K562 (cell line): Measurements from ENCODE around the gene WASHC4. TPM values are rescaled to one million over a fixed set of nuclear protein-coding genes. Genes with fewer than 3 reads are reported as not detected.

Experiments
- E2F3 ChIP-seq: fragments of 250-450 bp; sonication (Bioruptor Pico); IDR thresholded peaks from 2 replicates; pipeline ENCODE4 v1.4.0; 2020; ENCODE audit warnings: mild to moderate bottlenecking
- ETV1 ChIP-seq: fragments of 450-650 bp; conservative IDR thresholded peaks from 2 replicates; pipeline ENCODE4 v1.6.1; 2016; ENCODE audit warnings: missing genetic modification characterization, control low read depth, low read depth, missing compliant biosample characterization
- JUN ChIP-seq, 2 experiments: sonication (generic) in 1 of 2; formaldehyde crosslinking in 1 of 2; IDR thresholded peaks; 2 replicates each; pipeline versions ENCODE4 v1.6.1 to v1.8.0; 2012 to 2022; ENCODE audit warnings: borderline replicate concordance in 2 of 2, mild to moderate bottlenecking in 2 of 2, improper control_type of control experiment in 1 of 2, low read depth in 1 of 2, low read length in 1 of 2, missing genetic modification reagents in 1 of 2
- KDM5B ChIP-seq: fragments of 200-600 bp; sonication (generic); IDR thresholded peaks from 2 replicates; pipeline ENCODE4 v1.6.1; 2012; ENCODE audit warnings: low read depth, mild to moderate bottlenecking, moderate library complexity, low read length, control low read depth, inconsistent platforms; ENCODE audit not compliant: insufficient replicate concordance
- KLF16 ChIP-seq: IDR thresholded peaks from 2 replicates; pipeline ENCODE4 v1.6.1; 2016; ENCODE audit warnings: antibody characterized with exemption
- MECOM ChIP-seq: fragments of 250-450 bp; sonication (Bioruptor Pico); IDR thresholded peaks from 2 replicates; pipeline ENCODE4 v1.8.0; 2022; ENCODE audit warnings: inconsistent platforms
- MEF2D ChIP-seq: conservative IDR thresholded peaks from 2 replicates; pipeline ENCODE4 v1.6.1; 2016; ENCODE audit warnings: low read depth, missing genetic modification characterization, missing compliant biosample characterization
- NRF1 ChIP-seq, 2 experiments: fragments of 450-650 bp; IDR thresholded peaks in 1 of 2; conservative IDR thresholded peaks in 1 of 2; 2 replicates each; pipeline ENCODE4 v1.6.1; 2014; ENCODE audit warnings: mild to moderate bottlenecking in 2 of 2
- POLR2AphosphoS5 ChIP-seq: IDR thresholded peaks from 2 replicates; pipeline ENCODE4 v1.6.1; 2011; ENCODE audit warnings: mild to moderate bottlenecking, low read depth, low read length, moderate library complexity; ENCODE audit not compliant: control insufficient read depth, insufficient read depth
- WHSC1 ChIP-seq: IDR thresholded peaks from one replicate; pipeline ENCODE4 v1.6.1; 2012; ENCODE audit warnings: low read length, control low read depth, inconsistent platforms
- ZFPM2 ChIP-seq: fragments of 250-450 bp; sonication (Bioruptor Pico); IDR thresholded peaks from 2 replicates; pipeline ENCODE4 v1.5.1; 2022; ENCODE audit warnings: mild to moderate bottlenecking
- ZKSCAN8 ChIP-seq: fragments of 200-800 bp; sonication (Bioruptor generic); IDR thresholded peaks from 2 replicates; pipeline ENCODE4 v1.6.1; 2016; ENCODE audit warnings: missing genetic modification characterization, missing compliant biosample characterization
- ZNF589 ChIP-seq: fragments of 200-800 bp; sonication (Bioruptor generic); IDR thresholded peaks from 2 replicates; pipeline ENCODE4 v1.6.1; 2016; ENCODE audit warnings: low read depth, missing genetic modification characterization, missing compliant biosample characterization
- polyA plus RNA-seq, 8 experiments: library from polyadenylated mRNA; depleted of rRNA in 4 of 8; stranded (reverse) in 5 of 8; unstranded in 3 of 8; fragments of >200 nt; fragmentation: Nextera tagmentation in 2 of 8; fragmentation: Illumina TruSeq in 1 of 8; extraction: Ambion mirVana in 2 of 8; extraction: Trizol in 1 of 8; gene quantifications; 2 replicates each; pipeline versions ENCODE4 v1.2.1 to v1.2.3, GENCODE V29; 2011 to 2014; ENCODE audit warnings: inconsistent platforms in 1 of 8, missing spikeins in 1 of 8
- total RNA-seq, 7 experiments: library from RNA; depleted of rRNA in 6 of 7; stranded (reverse); fragments of >200 nt in 6 of 7; fragmentation: Illumina TruSeq in 2 of 7; extraction: Trizol in 2 of 7; gene quantifications; 2 replicates each; pipeline versions ENCODE4 v1.2.1 to v1.2.3, GENCODE V29; 2011 to 2021; ENCODE audit warnings: low replicate concordance in 1 of 7
- TF ChIP-seq, protein P1 (sequence below): fragments of 250-450 bp; sonication (Bioruptor Pico); IDR thresholded peaks from 2 replicates; pipeline ENCODE4 v1.5.0; 2020; ENCODE audit warnings: mild to moderate bottlenecking, borderline replicate concordance
- TF ChIP-seq, protein P2 (sequence below): IDR thresholded peaks from 2 replicates; pipeline ENCODE4 v1.6.1; 2016; ENCODE audit warnings: missing genetic modification characterization, missing compliant biosample characterization
- TF ChIP-seq, protein P3 (sequence below), 2 experiments: fragments of 450-650 bp in 1 of 2; IDR thresholded peaks; 2 replicates each; pipeline ENCODE4 v1.6.1; 2011 to 2017; ENCODE audit warnings: low read depth in 2 of 2, antibody characterized with exemption in 1 of 2, borderline replicate concordance in 1 of 2, low read length in 1 of 2, mild to moderate bottlenecking in 1 of 2, mixed read lengths in 1 of 2; ENCODE audit not compliant: control insufficient read depth in 1 of 2
- TF ChIP-seq, protein P4 (sequence below): fragments of 450-650 bp; IDR thresholded peaks from 2 replicates; pipeline ENCODE4 v1.6.1; 2014; ENCODE audit warnings: low read depth, mild to moderate bottlenecking, moderate library complexity, borderline replicate concordance

The WASHC4 gene
- total and polyA plus RNA-seq, 9 of the 15 experiments (the other 6 are each of a cell fraction or from before 2014, with no cell fraction given): 12.5 to 38.5 (median 21.3) TPM

DNA sequence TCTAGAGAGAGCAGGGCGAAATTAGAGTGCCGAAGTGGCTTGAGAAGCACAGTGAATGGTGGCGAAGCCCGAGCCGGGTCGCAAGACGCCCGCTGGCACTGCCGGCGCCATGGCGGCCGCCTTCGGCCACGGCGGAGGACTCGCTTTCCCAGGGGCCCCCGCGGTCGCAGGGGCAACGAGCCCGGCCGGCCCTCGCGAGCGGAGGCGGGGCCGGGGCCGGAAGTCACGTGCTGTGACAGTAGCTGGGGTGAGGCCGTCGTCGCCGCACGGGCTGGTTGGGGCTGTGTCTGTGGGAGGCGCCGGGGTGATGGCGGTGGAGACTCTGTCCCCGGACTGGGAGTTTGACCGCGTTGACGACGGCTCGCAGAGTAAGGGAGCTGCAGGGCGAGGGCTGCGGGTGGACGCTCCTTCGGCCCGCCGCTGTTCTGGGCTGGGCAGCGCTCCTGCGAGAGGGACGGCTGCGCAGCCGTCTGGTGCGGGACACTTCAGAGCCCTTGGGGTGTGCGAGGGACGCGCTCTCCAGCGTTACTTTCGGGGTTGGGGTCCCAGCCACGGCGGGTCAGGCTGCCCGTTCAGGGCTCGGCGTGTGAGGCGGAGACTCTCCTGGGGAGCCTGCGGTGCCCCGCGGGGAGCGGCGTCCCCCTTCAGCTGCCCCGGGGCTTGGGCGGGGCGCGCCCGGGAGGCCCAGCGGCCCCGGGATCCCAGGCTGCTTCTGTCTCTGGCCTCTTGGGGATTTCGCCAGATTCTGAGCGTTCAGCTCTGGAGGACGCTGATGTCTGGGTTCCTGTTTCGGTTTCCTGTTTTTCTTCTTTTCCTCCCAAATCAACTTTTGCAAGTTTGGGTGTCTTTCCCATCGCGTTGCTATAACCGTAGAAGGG lies at the start of gene WASHC4 (continued):
- TF ChIP-seq, protein P1, sequence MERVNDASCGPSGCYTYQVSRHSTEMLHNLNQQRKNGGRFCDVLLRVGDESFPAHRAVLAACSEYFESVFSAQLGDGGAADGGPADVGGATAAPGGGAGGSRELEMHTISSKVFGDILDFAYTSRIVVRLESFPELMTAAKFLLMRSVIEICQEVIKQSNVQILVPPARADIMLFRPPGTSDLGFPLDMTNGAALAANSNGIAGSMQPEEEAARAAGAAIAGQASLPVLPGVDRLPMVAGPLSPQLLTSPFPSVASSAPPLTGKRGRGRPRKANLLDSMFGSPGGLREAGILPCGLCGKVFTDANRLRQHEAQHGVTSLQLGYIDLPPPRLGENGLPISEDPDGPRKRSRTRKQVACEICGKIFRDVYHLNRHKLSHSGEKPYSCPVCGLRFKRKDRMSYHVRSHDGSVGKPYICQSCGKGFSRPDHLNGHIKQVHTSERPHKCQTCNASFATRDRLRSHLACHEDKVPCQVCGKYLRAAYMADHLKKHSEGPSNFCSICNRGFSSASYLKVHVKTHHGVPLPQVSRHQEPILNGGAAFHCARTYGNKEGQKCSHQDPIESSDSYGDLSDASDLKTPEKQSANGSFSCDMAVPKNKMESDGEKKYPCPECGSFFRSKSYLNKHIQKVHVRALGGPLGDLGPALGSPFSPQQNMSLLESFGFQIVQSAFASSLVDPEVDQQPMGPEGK (CRISPR knock-in tag): no peak
- TF ChIP-seq KLF16 (no peak), KDM5B (peak; percentile 97), NRF1 (conservative IDR thresholded peaks at IDR 0.05 in 1 of 2, IDR thresholded peaks at IDR 0.05 in 1 of 2) (peak; percentile 84 to 87), ZFPM2 (CRISPR knock-in tag) (no peak), MEF2D (no peak), ZKSCAN8 (CRISPR knock-in tag) (no peak), MECOM (CRISPR knock-in tag) (no peak), JUN (IDR thresholded peaks at IDR 0.05; ENCODE audit: borderline replicate concordance, low read depth, low read length) (no peak; the same call in 1 of the 2 replicates), JUN (CRISPR knock-in tag; IDR thresholded peaks at IDR 0.05; ENCODE audit: borderline replicate concordance) (no peak), E2F3 (no peak), POLR2AphosphoS5 (peak; percentile 90), WHSC1 (no peak), ZNF589 (CRISPR knock-in tag) (no peak), ETV1 (tag) (peak; percentile 83)
- TF ChIP-seq, protein P2, sequence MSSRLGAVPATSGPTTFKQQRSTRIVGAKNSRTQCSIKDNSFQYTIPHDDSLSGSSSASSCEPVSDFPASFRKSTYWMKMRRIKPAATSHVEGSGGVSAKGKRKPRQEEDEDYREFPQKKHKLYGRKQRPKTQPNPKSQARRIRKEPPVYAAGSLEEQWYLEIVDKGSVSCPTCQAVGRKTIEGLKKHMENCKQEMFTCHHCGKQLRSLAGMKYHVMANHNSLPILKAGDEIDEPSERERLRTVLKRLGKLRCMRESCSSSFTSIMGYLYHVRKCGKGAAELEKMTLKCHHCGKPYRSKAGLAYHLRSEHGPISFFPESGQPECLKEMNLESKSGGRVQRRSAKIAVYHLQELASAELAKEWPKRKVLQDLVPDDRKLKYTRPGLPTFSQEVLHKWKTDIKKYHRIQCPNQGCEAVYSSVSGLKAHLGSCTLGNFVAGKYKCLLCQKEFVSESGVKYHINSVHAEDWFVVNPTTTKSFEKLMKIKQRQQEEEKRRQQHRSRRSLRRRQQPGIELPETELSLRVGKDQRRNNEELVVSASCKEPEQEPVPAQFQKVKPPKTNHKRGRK: no peak
- TF ChIP-seq, protein P3, sequence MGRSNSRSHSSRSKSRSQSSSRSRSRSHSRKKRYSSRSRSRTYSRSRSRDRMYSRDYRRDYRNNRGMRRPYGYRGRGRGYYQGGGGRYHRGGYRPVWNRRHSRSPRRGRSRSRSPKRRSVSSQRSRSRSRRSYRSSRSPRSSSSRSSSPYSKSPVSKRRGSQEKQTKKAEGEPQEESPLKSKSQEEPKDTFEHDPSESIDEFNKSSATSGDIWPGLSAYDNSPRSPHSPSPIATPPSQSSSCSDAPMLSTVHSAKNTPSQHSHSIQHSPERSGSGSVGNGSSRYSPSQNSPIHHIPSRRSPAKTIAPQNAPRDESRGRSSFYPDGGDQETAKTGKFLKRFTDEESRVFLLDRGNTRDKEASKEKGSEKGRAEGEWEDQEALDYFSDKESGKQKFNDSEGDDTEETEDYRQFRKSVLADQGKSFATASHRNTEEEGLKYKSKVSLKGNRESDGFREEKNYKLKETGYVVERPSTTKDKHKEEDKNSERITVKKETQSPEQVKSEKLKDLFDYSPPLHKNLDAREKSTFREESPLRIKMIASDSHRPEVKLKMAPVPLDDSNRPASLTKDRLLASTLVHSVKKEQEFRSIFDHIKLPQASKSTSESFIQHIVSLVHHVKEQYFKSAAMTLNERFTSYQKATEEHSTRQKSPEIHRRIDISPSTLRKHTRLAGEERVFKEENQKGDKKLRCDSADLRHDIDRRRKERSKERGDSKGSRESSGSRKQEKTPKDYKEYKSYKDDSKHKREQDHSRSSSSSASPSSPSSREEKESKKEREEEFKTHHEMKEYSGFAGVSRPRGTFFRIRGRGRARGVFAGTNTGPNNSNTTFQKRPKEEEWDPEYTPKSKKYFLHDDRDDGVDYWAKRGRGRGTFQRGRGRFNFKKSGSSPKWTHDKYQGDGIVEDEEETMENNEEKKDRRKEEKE (IDR thresholded peaks at IDR 0.05; ENCODE audit: borderline replicate concordance in 1 of 2, control insufficient read depth in 1 of 2, low read depth in 2 of 2, low read length in 1 of 2): peak in 1 of 2 experiments; percentile 38; a peak in 1 of 4 replicates
- TF ChIP-seq, protein P4, sequence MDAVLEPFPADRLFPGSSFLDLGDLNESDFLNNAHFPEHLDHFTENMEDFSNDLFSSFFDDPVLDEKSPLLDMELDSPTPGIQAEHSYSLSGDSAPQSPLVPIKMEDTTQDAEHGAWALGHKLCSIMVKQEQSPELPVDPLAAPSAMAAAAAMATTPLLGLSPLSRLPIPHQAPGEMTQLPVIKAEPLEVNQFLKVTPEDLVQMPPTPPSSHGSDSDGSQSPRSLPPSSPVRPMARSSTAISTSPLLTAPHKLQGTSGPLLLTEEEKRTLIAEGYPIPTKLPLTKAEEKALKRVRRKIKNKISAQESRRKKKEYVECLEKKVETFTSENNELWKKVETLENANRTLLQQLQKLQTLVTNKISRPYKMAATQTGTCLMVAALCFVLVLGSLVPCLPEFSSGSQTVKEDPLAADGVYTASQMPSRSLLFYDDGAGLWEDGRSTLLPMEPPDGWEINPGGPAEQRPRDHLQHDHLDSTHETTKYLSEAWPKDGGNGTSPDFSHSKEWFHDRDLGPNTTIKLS: peak; percentile 90
